Activated naive CD4-positive, alpha-beta T cell treated with anti-CD3 and anti-CD28 coated beads for 36 hours (primary cell): ENCODE results near the gene RAET1G. TPM values are rescaled to one million over a fixed set of nuclear protein-coding genes. Genes with fewer than 3 reads are reported as not detected.

ENCODE experiments used
- total RNA-seq, 2 experiments: library from RNA; stranded (reverse); gene quantifications; one replicate each; pipeline ENCODE4 v1.2.3, GENCODE V29; 2021

RAET1G gene
- total RNA-seq, 2 experiments from 2014 or later = not detected

Other genes with a start within 250 kb of the RAET1G start
- 10 to 100 TPM; 18.1 to 19.6 TPM for gene LATS1, start 205.0 kb downstream of the RAET1G start, total RNA-seq
- 10 to 100 TPM; 68.1 to 71.9 TPM for gene NUP43, start 176.6 kb downstream of the RAET1G start, total RNA-seq
- 10 to 100 TPM; 71.9 to 74.5 TPM for gene PCMT1, start 173.4 kb downstream of the RAET1G start, total RNA-seq
- 1 to 10 TPM; 4.6 to 4.7 TPM for gene LRP11, start 58.8 kb downstream of the RAET1G start, total RNA-seq
- gene RAET1E, start 25.0 kb downstream of the RAET1G start, total RNA-seq = not detected
- gene ULBP2, start 18.9 kb upstream of the RAET1G start, total RNA-seq = 1 to 10 TPM in 1 of 2 experiments, under 1 TPM in 1; 0.69 to 1.4 TPM
- 1 to 10 TPM; 2.6 to 2.8 TPM for gene ULBP1, start 40.8 kb upstream of the RAET1G start, total RNA-seq
- gene RAET1L, start 102.4 kb upstream of the RAET1G start, total RNA-seq = not detected
- gene ULBP3, start 146.0 kb upstream of the RAET1G start, total RNA-seq = not detected
- gene PPP1R14C, start 219.9 kb upstream of the RAET1G start, total RNA-seq = not detected